AG08396 (cell line): ENCODE measurements around the gene NTRK1.
A peak's percentile ranks its signal among the peaks of the same experiment; 100 is the strongest.
"Not testable (repeated sequence)": the region's sequence is repeated elsewhere in the genome, so short reads cannot be mapped to it uniquely, and the experiment has no call there.

Source experiments
- DNase-seq: peaks from one replicate; pipeline ENCODE4 v3.0.0; 2012; ENCODE audit warnings: low spot score, mixed read lengths

NTRK1 gene

GRCh38 chr1:156913809-156914387, 53.2 kb downstream of the NTRK1 start:
- DNase-seq, result no peak

GRCh38 chr1:156914440-156914856, 53.8 kb downstream of the NTRK1 start:
- no peak for DNase-seq

GRCh38 chr1:156920233-156921052, 59.8 kb downstream of the NTRK1 start, which contains the start of gene LRRC71:
Gene LRRC71 (plus strand): TSS chr1:156920632. CDS start chr1:156920804, 172 bp downstream.
- peak; percentile 97 for DNase-seq

- DNase-seq, result no peak
Measured at GRCh38 chr1:156921053-156921529, 60.4 kb downstream of the NTRK1 start.

- DNase-seq, result no peak
Measured at GRCh38 chr1:156922986-156923669, 62.5 kb downstream of the NTRK1 start.

GRCh38 chr1:156923670-156924477, 63.2 kb downstream of the NTRK1 start:
- DNase-seq, result no peak

GRCh38 chr1:156924478-156925153, 64.0 kb downstream of the NTRK1 start:
- no peak for DNase-seq

GRCh38 chr1:156925154-156926010, 64.7 kb downstream of the NTRK1 start:
- DNase-seq, result no peak

- DNase-seq, result peak; percentile 48
Measured at GRCh38 chr1:156926175-156926574, 65.5 kb downstream of the NTRK1 start.

GRCh38 chr1:156926695-156927094, 66.0 kb downstream of the NTRK1 start:
- DNase-seq, result not testable (repeated sequence)

GRCh38 chr1:156927215-156928042, 66.8 kb downstream of the NTRK1 start:
- DNase-seq, result peak; percentile 86

- no peak for DNase-seq
Measured at GRCh38 chr1:156928043-156928602, 67.5 kb downstream of the NTRK1 start.

GRCh38 chr1:156929596-156930238, 69.1 kb downstream of the NTRK1 start:
- DNase-seq, result no peak

- no peak for DNase-seq
Measured at GRCh38 chr1:156930483-156930882, 69.8 kb downstream of the NTRK1 start.
